Natural killer cell (primary cell): ENCODE measurements around the gene RPL3. TPM values are rescaled to one million over a fixed set of nuclear protein-coding genes. Genes with fewer than 3 reads are reported as not detected.
A peak's percentile ranks its signal among the peaks of the same experiment; 100 is the strongest.

Source experiments
- ATAC-seq, 3 donors: fragments of 150-1000 bp in 2 of 3; fragments of 200-7000 bp in 1 of 3; cut with Tn5 transposase; 1 replicate in 1 of 3; 2 replicates in 2 of 3; pipeline ENCODE4 v1.10.0; 2021; ENCODE audit warnings: mild to moderate bottlenecking in 2 of 3, moderate library complexity in 2 of 3
- DNase-seq, 2 donors: peaks; one replicate each; pipeline versions ENCODE4 v3.0.0 to v3.0.0-alpha.2; 2013 to 2021; ENCODE audit warnings: mixed read lengths in 1 of 2
- H3K27ac ChIP-seq: one replicate; pipeline ENCODE4 v1.5.1; 2013; ENCODE audit warnings: mild to moderate bottlenecking, low read length
- H3K27me3 ChIP-seq: one replicate; pipeline ENCODE4 v1.6.1; 2013; ENCODE audit warnings: low read length; ENCODE audit not compliant: control insufficient read depth, insufficient read depth
- H3K36me3 ChIP-seq: one replicate; pipeline ENCODE4 v1.6.1; 2013; ENCODE audit warnings: low read length; ENCODE audit not compliant: control insufficient read depth, insufficient read depth
- H3K4me1 ChIP-seq: one replicate; pipeline ENCODE4 v1.6.1; 2013; ENCODE audit warnings: low read length; ENCODE audit not compliant: control insufficient read depth, insufficient read depth
- H3K4me3 ChIP-seq: one replicate; pipeline ENCODE4 v1.5.1; 2013; ENCODE audit warnings: low read length
- H3K9me3 ChIP-seq: one replicate; pipeline ENCODE4 v1.6.1; 2013; ENCODE audit warnings: low read length; ENCODE audit not compliant: control insufficient read depth, insufficient read depth
- H3K27ac Mint-ChIP-seq, 2 donors: one replicate each; pipeline ENCODE4 v1.8.0; 2022; ENCODE audit warnings: mild to moderate bottlenecking in 2 of 2, mixed read lengths in 2 of 2, moderate library complexity in 1 of 2
- H3K27me3 Mint-ChIP-seq, 2 donors: one replicate each; pipeline ENCODE4 v1.8.0; 2022; ENCODE audit warnings: low read depth in 2 of 2, mixed read lengths in 2 of 2
- H3K36me3 Mint-ChIP-seq: one replicate; pipeline ENCODE4 v1.8.0; 2022; ENCODE audit warnings: mixed read lengths
- H3K4me1 Mint-ChIP-seq, 2 donors: one replicate each; pipeline ENCODE4 v1.8.0; 2022; ENCODE audit warnings: mixed read lengths in 2 of 2
- H3K4me3 Mint-ChIP-seq: one replicate; pipeline ENCODE4 v1.8.0; 2022; ENCODE audit warnings: mild to moderate bottlenecking, moderate library complexity, mixed read lengths
- H3K9me3 Mint-ChIP-seq, 2 donors: one replicate each; pipeline ENCODE4 v1.8.0; 2022; ENCODE audit warnings: mixed read lengths in 2 of 2
- WGBS: methylation state at CpG from one replicate; pipeline ENCODE4 v1.1.7; 2013; ENCODE audit warnings: missing lambda C conversion rate; ENCODE audit not compliant: insufficient coverage; 5-methylcytosine and 5-hydroxymethylcytosine counted together
- intact Hi-C: fragments of 100-400 bp; cut with micrococcal nuclease; formaldehyde crosslinking; loops from one replicate; pipeline ENCODE4 v1.14.2; 2022
- total RNA-seq, 4 donors: library from RNA; stranded (reverse); fragments of 120-200 nt in 1 of 4; gene quantifications; one replicate each; pipeline versions ENCODE4 v1.2.3 to v1.2.4, GENCODE V29; 2013 to 2022
- TF ChIP-seq, protein P1 (sequence below): fragments of 200-600 bp; IDR thresholded peaks from one replicate; pipeline ENCODE4 v1.8.0; 2022; ENCODE audit warnings: antibody characterized with exemption

RPL3 gene
- total RNA-seq, 3 donors from 2014 or later (not counting 1 experiment from before 2014, with no cell fraction given): 1,534 to 1,757 (median 1,614) TPM

- TF ChIP-seq, protein P1, sequence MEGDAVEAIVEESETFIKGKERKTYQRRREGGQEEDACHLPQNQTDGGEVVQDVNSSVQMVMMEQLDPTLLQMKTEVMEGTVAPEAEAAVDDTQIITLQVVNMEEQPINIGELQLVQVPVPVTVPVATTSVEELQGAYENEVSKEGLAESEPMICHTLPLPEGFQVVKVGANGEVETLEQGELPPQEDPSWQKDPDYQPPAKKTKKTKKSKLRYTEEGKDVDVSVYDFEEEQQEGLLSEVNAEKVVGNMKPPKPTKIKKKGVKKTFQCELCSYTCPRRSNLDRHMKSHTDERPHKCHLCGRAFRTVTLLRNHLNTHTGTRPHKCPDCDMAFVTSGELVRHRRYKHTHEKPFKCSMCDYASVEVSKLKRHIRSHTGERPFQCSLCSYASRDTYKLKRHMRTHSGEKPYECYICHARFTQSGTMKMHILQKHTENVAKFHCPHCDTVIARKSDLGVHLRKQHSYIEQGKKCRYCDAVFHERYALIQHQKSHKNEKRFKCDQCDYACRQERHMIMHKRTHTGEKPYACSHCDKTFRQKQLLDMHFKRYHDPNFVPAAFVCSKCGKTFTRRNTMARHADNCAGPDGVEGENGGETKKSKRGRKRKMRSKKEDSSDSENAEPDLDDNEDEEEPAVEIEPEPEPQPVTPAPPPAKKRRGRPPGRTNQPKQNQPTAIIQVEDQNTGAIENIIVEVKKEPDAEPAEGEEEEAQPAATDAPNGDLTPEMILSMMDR: no peak
- peaks cover 0 to 5% of the 10 kb centered on the region in 2 donors for H3K4me1 Mint-ChIP-seq
- no peaks in the 10 kb centered on the region for H3K36me3 Mint-ChIP-seq
- ATAC-seq: no peak
- H3K27ac Mint-ChIP-seq: no peak overlapping the region
- H3K9me3 ChIP-seq: no peaks in the 10 kb centered on the region
- no peaks in the 10 kb centered on the region for H3K27me3 ChIP-seq
- WGBS: 82% methylated on average over 15 of the region's 15 CpGs
- no peak overlapping the region for H3K4me3 ChIP-seq
- no peak for DNase-seq
- no peak overlapping the region for H3K4me3 Mint-ChIP-seq
- no peak overlapping the region for H3K27ac ChIP-seq
- H3K27me3 Mint-ChIP-seq: peaks cover 6 to 15% of the 10 kb centered on the region in 2 donors
- intact Hi-C loops: no loop called here
- no peaks in the 10 kb centered on the region for H3K36me3 ChIP-seq
- peaks cover 12% of the 10 kb centered on the region for H3K4me1 ChIP-seq
- no peaks in the 10 kb centered on the region for H3K9me3 Mint-ChIP-seq
Measured at GRCh38 chr22:39293766-39294368, 25.6 kb downstream of the RPL3 start.

GRCh38 chr22:39292561-39293074 is 26.8 kb downstream of the RPL3 start:
- H3K9me3 ChIP-seq: no peaks in the 10 kb centered on the region
- no peaks in the 10 kb centered on the region for H3K36me3 ChIP-seq
- intact Hi-C loops: no loop called here
- H3K4me3 Mint-ChIP-seq: no peak overlapping the region
- DNase-seq (no peak), ATAC-seq (peak in 1 of 3 donors; percentile 38)
- H3K36me3 Mint-ChIP-seq: no peaks in the 10 kb centered on the region
- H3K4me1 ChIP-seq: peaks cover 12% of the 10 kb centered on the region
- no peak overlapping the region for H3K27ac ChIP-seq
- no peak overlapping the region for H3K4me3 ChIP-seq
- H3K4me1 Mint-ChIP-seq: peaks cover 2 to 6% of the 10 kb centered on the region in 2 donors
- 73% methylated on average over 12 of the region's 12 CpGs for WGBS
- H3K27ac Mint-ChIP-seq: no peak overlapping the region
- no peaks in the 10 kb centered on the region for H3K27me3 ChIP-seq
- H3K27me3 Mint-ChIP-seq: peaks cover 0 to 10% of the 10 kb centered on the region in 2 donors
- no peaks in the 10 kb centered on the region for H3K9me3 Mint-ChIP-seq
- TF ChIP-seq, protein P1: no peak

DNA sequence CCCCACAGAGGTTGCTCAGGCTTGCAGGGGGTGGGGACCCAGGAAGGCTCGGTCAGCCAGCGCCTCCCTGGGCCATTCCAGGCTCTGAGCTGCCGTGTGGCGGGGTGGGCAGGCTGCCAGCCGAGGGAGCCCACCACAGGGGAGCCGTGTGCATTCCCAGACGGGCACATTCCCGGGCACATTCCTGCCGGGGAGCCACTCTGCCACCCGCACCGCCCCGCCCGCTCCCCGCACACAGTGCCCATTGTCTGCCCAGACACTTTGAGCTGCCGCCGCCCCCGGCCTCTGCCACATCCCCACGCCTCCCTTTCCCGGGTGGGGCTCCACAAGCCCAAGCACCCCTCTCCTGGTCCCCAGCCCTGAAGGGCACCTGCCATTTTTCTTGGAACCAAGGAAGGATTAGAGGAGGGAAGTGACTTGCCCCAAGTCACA is 27.4 kb downstream of the RPL3 start:
- Histone ChIP-seq H3K4me3 (no peak overlapping the region), H3K27me3 (no peaks in the 10 kb centered on the region), H3K36me3 (no peaks in the 10 kb centered on the region), H3K9me3 (no peaks in the 10 kb centered on the region), H3K4me1 (peaks cover 17% of the 10 kb centered on the region), H3K27ac (no peak overlapping the region)
- intact Hi-C loops: no loop called here
- 89% methylated on average over 19 of the region's 19 CpGs for WGBS
- no peaks in the 10 kb centered on the region for H3K36me3 Mint-ChIP-seq
- TF ChIP-seq, protein P1: no peak
- peaks cover 7 to 12% of the 10 kb centered on the region in 2 donors for H3K4me1 Mint-ChIP-seq
- no peaks in the 10 kb centered on the region for H3K9me3 Mint-ChIP-seq
- peaks cover 0 to 10% of the 10 kb centered on the region in 2 donors for H3K27me3 Mint-ChIP-seq
- ATAC-seq: no peak
- no peak for DNase-seq
- H3K27ac Mint-ChIP-seq: no peak overlapping the region
- H3K4me3 Mint-ChIP-seq: no peak overlapping the region
